WTC11 (cell line): ENCODE results near the gene DNPH1. TPM values are rescaled to one million over a fixed set of nuclear protein-coding genes. Genes with fewer than 3 reads are reported as not detected.

Experiments used
- ATAC-seq: fragments of 200-7000 bp; cut with Tn5 transposase; 2 replicates; pipeline ENCODE4 v1.10.0; 2021; ENCODE audit warnings: mild to moderate bottlenecking, moderate library complexity
- CTCF ChIA-PET: fragments of 300-600 bp; sonication (Branson Sonifier 250); formaldehyde crosslinking; loops from one replicate; lab custom pipeline; 2021; ENCODE audit warnings: antibody characterized with exemption; lab: Charles Lee
- POLR2A ChIA-PET: fragments of 350-600 bp; sonication (Branson Sonifier 250); formaldehyde crosslinking; loops from one replicate; lab custom pipeline; 2021; ENCODE audit warnings: antibody characterized with exemption; lab: Charles Lee
- DNase-seq: peaks from one replicate; pipeline ENCODE4 v3.0.0; 2021; ENCODE audit warnings: low spot score
- H3K27ac Mint-ChIP-seq: 2 replicates; pipeline ENCODE4 v1.8.0; 2021; ENCODE audit warnings: mixed read lengths
- H3K27me3 Mint-ChIP-seq: 2 replicates; pipeline ENCODE4 v1.8.0; 2021; ENCODE audit warnings: low read depth, mild to moderate bottlenecking, moderate library complexity, mixed read lengths
- H3K36me3 Mint-ChIP-seq: 2 replicates; pipeline ENCODE4 v1.8.0; 2021; ENCODE audit warnings: mixed read lengths
- H3K4me1 Mint-ChIP-seq: 2 replicates; pipeline ENCODE4 v1.8.0; 2022; ENCODE audit warnings: mixed read lengths
- H3K4me3 Mint-ChIP-seq: 2 replicates; pipeline ENCODE4 v1.8.0; 2021; ENCODE audit warnings: mild to moderate bottlenecking, moderate library complexity, mixed read lengths
- H3K9me3 Mint-ChIP-seq: 2 replicates; pipeline ENCODE4 v1.8.0; 2021; ENCODE audit warnings: mixed read lengths
- ELF4 ChIP-seq: sonication (generic); formaldehyde crosslinking; IDR thresholded peaks from 2 replicates; pipeline ENCODE4 v1.8.1; 2022; ENCODE audit warnings: low read depth, mild to moderate bottlenecking, moderate library complexity, missing genetic modification reagents
- ETV6 ChIP-seq: sonication (generic); formaldehyde crosslinking; IDR thresholded peaks from 2 replicates; pipeline ENCODE4 v1.8.1; 2022; ENCODE audit warnings: mild to moderate bottlenecking, missing genetic modification reagents
- GABPB1 ChIP-seq: sonication (generic); formaldehyde crosslinking; IDR thresholded peaks from 2 replicates; pipeline ENCODE4 v1.8.1; 2023; ENCODE audit warnings: mild to moderate bottlenecking, missing genetic modification reagents
- GTF2I ChIP-seq: fragments of 250-450 bp; sonication (Bioruptor Pico); conservative IDR thresholded peaks from 2 replicates; pipeline ENCODE4 v1.4.0; 2021; ENCODE audit warnings: mild to moderate bottlenecking
- JUN ChIP-seq: sonication (generic); formaldehyde crosslinking; IDR thresholded peaks from 2 replicates; pipeline ENCODE4 v1.8.0; 2023; ENCODE audit warnings: mild to moderate bottlenecking, missing genetic modification reagents
- MYBL2 ChIP-seq: sonication (generic); formaldehyde crosslinking; IDR thresholded peaks from 2 replicates; pipeline ENCODE4 v1.8.1; 2023; ENCODE audit warnings: mild to moderate bottlenecking, moderate library complexity, missing genetic modification reagents
- NR3C1 ChIP-seq: sonication (generic); formaldehyde crosslinking; conservative IDR thresholded peaks from 2 replicates; pipeline ENCODE4 v1.8.1; 2023; ENCODE audit warnings: low read depth, mild to moderate bottlenecking, missing genetic modification reagents
- PRRX2 ChIP-seq: fragments of 250-450 bp; sonication (Bioruptor Pico); IDR thresholded peaks from 2 replicates; pipeline ENCODE4 v1.8.0; 2021; ENCODE audit warnings: mild to moderate bottlenecking
- SMAD3 ChIP-seq: sonication (generic); formaldehyde crosslinking; IDR thresholded peaks from 2 replicates; pipeline ENCODE4 v1.8.0; 2022; ENCODE audit warnings: missing genetic modification reagents, mild to moderate bottlenecking, borderline replicate concordance
- SP1 ChIP-seq: sonication (generic); formaldehyde crosslinking; conservative IDR thresholded peaks from 2 replicates; pipeline ENCODE4 v1.8.1; 2022; ENCODE audit warnings: missing genetic modification reagents
- ZNF263 ChIP-seq: sonication (generic); formaldehyde crosslinking; IDR thresholded peaks from 2 replicates; pipeline ENCODE4 v1.8.1; 2022; ENCODE audit warnings: low read depth, mild to moderate bottlenecking, moderate library complexity, missing genetic modification reagents
- ZNF396 ChIP-seq: fragments of 250-450 bp; sonication (Bioruptor Pico); IDR thresholded peaks from 2 replicates; pipeline ENCODE4 v1.8.0; 2021; ENCODE audit warnings: mild to moderate bottlenecking, moderate library complexity, borderline replicate concordance
- ZNF423 ChIP-seq: fragments of 250-450 bp; sonication (Bioruptor Pico); IDR thresholded peaks from 2 replicates; pipeline ENCODE4 v2.1.2; 2022; ENCODE audit warnings: mild to moderate bottlenecking, moderate library complexity
- total RNA-seq: library from RNA; stranded (reverse); gene quantifications from 3 replicates; pipeline ENCODE4 v1.2.3, GENCODE V29; 2021
- TF ChIP-seq, protein P1 (sequence below): sonication (generic); formaldehyde crosslinking; IDR thresholded peaks from 2 replicates; pipeline ENCODE4 v1.8.1; 2022; ENCODE audit warnings: mild to moderate bottlenecking, missing genetic modification reagents, moderate library complexity, borderline replicate concordance
- TF ChIP-seq, protein P2 (sequence below): sonication (generic); formaldehyde crosslinking; IDR thresholded peaks from 2 replicates; pipeline ENCODE4 v1.8.1; 2022; ENCODE audit warnings: missing genetic modification reagents, borderline replicate concordance
- TF ChIP-seq, protein P3 (sequence below): sonication (generic); formaldehyde crosslinking; IDR thresholded peaks from 2 replicates; pipeline ENCODE4 v1.8.1; 2023; ENCODE audit warnings: mild to moderate bottlenecking, missing genetic modification reagents, borderline replicate concordance
- TF ChIP-seq, protein P4 (sequence below): sonication (generic); formaldehyde crosslinking; IDR thresholded peaks from 2 replicates; pipeline ENCODE4 v1.8.1; 2022; ENCODE audit warnings: mild to moderate bottlenecking, moderate library complexity, missing genetic modification reagents
- TF ChIP-seq, protein P5 (sequence below): fragments of 250-450 bp; sonication (Bioruptor Pico); IDR thresholded peaks from 2 replicates; pipeline ENCODE4 v1.9.0; 2021; ENCODE audit warnings: mild to moderate bottlenecking, borderline replicate concordance

The DNPH1 gene
- total RNA-seq, 1 experiment from 2014 or later, result 48.4 TPM

DNA sequence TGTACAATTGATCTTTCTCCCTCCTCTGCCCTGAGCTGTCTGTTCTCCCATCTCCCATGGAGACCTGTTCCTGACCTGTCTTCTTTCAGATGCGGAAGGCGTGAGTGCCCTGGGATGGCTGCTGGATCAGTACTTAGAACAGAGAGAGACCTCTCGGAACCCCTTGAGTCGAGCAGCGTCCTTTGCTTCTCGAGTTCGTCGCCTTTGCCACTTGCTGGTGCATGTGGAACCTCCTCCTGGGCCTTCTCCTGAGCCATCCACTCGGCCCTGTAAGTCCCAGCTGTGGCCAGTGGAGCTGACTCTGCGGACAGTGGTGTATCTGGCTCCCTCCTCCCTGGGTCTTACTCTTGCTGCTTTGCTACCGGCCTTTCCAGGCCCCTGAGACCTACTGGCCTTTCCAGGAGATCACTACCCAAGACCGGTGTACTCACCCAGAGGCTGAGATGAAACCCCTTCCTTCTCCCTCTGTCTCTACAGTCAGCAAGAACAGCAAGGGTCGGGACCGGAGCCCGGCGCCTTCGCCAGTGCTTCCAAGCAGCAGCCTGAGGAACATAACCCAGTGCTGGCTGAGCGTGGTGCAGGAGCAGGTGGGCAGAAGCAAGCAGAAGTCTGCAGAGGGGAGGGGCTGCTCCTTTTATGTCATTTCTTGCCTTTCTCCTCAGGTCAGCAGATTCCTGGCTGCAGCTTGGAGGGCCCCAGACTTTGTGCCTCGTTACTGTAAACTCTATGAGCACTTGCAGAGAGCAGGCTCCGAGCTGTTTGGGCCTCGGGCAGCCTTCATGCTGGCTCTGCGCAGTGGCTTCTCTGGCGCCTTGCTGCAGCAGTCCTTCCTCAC, 24.8 kb downstream of the DNPH1 start:
- TF ChIP-seq, protein P1, sequence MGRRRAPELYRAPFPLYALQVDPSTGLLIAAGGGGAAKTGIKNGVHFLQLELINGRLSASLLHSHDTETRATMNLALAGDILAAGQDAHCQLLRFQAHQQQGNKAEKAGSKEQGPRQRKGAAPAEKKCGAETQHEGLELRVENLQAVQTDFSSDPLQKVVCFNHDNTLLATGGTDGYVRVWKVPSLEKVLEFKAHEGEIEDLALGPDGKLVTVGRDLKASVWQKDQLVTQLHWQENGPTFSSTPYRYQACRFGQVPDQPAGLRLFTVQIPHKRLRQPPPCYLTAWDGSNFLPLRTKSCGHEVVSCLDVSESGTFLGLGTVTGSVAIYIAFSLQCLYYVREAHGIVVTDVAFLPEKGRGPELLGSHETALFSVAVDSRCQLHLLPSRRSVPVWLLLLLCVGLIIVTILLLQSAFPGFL (CRISPR knock-in tag), result no peak
- no peak for TF ChIP-seq NR3C1 (CRISPR knock-in tag)
- TF ChIP-seq, protein P2, sequence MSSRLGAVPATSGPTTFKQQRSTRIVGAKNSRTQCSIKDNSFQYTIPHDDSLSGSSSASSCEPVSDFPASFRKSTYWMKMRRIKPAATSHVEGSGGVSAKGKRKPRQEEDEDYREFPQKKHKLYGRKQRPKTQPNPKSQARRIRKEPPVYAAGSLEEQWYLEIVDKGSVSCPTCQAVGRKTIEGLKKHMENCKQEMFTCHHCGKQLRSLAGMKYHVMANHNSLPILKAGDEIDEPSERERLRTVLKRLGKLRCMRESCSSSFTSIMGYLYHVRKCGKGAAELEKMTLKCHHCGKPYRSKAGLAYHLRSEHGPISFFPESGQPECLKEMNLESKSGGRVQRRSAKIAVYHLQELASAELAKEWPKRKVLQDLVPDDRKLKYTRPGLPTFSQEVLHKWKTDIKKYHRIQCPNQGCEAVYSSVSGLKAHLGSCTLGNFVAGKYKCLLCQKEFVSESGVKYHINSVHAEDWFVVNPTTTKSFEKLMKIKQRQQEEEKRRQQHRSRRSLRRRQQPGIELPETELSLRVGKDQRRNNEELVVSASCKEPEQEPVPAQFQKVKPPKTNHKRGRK (CRISPR knock-in tag), result no peak
- no peak for TF ChIP-seq ETV6 (CRISPR knock-in tag)
- TF ChIP-seq SMAD3 (CRISPR knock-in tag), result no peak
- no peak for TF ChIP-seq MYBL2 (CRISPR knock-in tag)
- no peak for TF ChIP-seq JUN
- no peak for TF ChIP-seq ELF4 (CRISPR knock-in tag)
- TF ChIP-seq ZNF263 (CRISPR knock-in tag), result no peak
- TF ChIP-seq ZNF423 (CRISPR knock-in tag), result no peak
- TF ChIP-seq, protein P3, sequence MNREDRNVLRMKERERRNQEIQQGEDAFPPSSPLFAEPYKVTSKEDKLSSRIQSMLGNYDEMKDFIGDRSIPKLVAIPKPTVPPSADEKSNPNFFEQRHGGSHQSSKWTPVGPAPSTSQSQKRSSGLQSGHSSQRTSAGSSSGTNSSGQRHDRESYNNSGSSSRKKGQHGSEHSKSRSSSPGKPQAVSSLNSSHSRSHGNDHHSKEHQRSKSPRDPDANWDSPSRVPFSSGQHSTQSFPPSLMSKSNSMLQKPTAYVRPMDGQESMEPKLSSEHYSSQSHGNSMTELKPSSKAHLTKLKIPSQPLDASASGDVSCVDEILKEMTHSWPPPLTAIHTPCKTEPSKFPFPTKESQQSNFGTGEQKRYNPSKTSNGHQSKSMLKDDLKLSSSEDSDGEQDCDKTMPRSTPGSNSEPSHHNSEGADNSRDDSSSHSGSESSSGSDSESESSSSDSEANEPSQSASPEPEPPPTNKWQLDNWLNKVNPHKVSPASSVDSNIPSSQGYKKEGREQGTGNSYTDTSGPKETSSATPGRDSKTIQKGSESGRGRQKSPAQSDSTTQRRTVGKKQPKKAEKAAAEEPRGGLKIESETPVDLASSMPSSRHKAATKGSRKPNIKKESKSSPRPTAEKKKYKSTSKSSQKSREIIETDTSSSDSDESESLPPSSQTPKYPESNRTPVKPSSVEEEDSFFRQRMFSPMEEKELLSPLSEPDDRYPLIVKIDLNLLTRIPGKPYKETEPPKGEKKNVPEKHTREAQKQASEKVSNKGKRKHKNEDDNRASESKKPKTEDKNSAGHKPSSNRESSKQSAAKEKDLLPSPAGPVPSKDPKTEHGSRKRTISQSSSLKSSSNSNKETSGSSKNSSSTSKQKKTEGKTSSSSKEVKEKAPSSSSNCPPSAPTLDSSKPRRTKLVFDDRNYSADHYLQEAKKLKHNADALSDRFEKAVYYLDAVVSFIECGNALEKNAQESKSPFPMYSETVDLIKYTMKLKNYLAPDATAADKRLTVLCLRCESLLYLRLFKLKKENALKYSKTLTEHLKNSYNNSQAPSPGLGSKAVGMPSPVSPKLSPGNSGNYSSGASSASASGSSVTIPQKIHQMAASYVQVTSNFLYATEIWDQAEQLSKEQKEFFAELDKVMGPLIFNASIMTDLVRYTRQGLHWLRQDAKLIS (CRISPR knock-in tag), result no peak
- TF ChIP-seq, protein P4, sequence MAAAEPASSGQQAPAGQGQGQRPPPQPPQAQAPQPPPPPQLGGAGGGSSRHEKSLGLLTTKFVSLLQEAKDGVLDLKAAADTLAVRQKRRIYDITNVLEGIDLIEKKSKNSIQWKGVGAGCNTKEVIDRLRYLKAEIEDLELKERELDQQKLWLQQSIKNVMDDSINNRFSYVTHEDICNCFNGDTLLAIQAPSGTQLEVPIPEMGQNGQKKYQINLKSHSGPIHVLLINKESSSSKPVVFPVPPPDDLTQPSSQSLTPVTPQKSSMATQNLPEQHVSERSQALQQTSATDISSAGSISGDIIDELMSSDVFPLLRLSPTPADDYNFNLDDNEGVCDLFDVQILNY (CRISPR knock-in tag), result no peak
- TF ChIP-seq, protein P5, sequence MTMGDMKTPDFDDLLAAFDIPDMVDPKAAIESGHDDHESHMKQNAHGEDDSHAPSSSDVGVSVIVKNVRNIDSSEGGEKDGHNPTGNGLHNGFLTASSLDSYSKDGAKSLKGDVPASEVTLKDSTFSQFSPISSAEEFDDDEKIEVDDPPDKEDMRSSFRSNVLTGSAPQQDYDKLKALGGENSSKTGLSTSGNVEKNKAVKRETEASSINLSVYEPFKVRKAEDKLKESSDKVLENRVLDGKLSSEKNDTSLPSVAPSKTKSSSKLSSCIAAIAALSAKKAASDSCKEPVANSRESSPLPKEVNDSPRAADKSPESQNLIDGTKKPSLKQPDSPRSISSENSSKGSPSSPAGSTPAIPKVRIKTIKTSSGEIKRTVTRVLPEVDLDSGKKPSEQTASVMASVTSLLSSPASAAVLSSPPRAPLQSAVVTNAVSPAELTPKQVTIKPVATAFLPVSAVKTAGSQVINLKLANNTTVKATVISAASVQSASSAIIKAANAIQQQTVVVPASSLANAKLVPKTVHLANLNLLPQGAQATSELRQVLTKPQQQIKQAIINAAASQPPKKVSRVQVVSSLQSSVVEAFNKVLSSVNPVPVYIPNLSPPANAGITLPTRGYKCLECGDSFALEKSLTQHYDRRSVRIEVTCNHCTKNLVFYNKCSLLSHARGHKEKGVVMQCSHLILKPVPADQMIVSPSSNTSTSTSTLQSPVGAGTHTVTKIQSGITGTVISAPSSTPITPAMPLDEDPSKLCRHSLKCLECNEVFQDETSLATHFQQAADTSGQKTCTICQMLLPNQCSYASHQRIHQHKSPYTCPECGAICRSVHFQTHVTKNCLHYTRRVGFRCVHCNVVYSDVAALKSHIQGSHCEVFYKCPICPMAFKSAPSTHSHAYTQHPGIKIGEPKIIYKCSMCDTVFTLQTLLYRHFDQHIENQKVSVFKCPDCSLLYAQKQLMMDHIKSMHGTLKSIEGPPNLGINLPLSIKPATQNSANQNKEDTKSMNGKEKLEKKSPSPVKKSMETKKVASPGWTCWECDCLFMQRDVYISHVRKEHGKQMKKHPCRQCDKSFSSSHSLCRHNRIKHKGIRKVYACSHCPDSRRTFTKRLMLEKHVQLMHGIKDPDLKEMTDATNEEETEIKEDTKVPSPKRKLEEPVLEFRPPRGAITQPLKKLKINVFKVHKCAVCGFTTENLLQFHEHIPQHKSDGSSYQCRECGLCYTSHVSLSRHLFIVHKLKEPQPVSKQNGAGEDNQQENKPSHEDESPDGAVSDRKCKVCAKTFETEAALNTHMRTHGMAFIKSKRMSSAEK (CRISPR knock-in tag), result no peak
- TF ChIP-seq GABPB1, result no peak
- TF ChIP-seq ZNF396 (CRISPR knock-in tag), result no peak
- TF ChIP-seq GTF2I, result no peak
- no peak for TF ChIP-seq PRRX2 (CRISPR knock-in tag)
- no peak for TF ChIP-seq SP1 (CRISPR knock-in tag)
- Mint-ChIP-seq H3K36me3 (no peaks in the 10 kb centered on the region), H3K9me3 (no peaks in the 10 kb centered on the region), H3K4me3 (no peak overlapping the region), H3K27me3 (no peaks in the 10 kb centered on the region; the same call in 1 of the 2 replicates), H3K27ac (peak overlapping the region; percentile 19; the same call in 1 of the 2 replicates), H3K4me1 (no peaks in the 10 kb centered on the region)
- no peak for ATAC-seq
- CTCF ChIA-PET, result interaction anchor here (1.5 kb wide), 1 partner anchor 25 kb away, joined by 5 read pairs; the partner anchor contains the start of gene DNPH1
- DNase-seq, result no peak
- POLR2A ChIA-PET, result no interaction called here
